Nephron progenitor cell (in vitro differentiated cells): ENCODE measurements around the gene NME7.
"Not testable (repeated sequence)": the region's sequence is repeated elsewhere in the genome, so short reads cannot be mapped to it uniquely, and the experiment has no call there.

ENCODE experiments used
- DNase-seq: peaks from one replicate; pipeline ENCODE4 v3.0.0; 2021
- H3K27ac Mint-ChIP-seq: 2 replicates; pipeline ENCODE4 v1.8.0; 2021; ENCODE audit warnings: mild to moderate bottlenecking, moderate library complexity, mixed read lengths
- H3K27me3 Mint-ChIP-seq: 2 replicates; pipeline ENCODE4 v1.8.0; 2021; ENCODE audit warnings: mild to moderate bottlenecking, low read depth, mixed read lengths; ENCODE audit not compliant: poor library complexity
- H3K36me3 Mint-ChIP-seq: 2 replicates; pipeline ENCODE4 v1.8.0; 2021; ENCODE audit warnings: low read depth, mixed read lengths
- H3K4me1 Mint-ChIP-seq: 2 replicates; pipeline ENCODE4 v1.8.0; 2021; ENCODE audit warnings: mixed read lengths
- H3K4me3 Mint-ChIP-seq: 2 replicates; pipeline ENCODE4 v1.8.0; 2021; ENCODE audit warnings: mild to moderate bottlenecking, moderate library complexity, mixed read lengths
- H3K9me3 Mint-ChIP-seq: 2 replicates; pipeline ENCODE4 v1.8.0; 2021; ENCODE audit warnings: mild to moderate bottlenecking, moderate library complexity, mixed read lengths
- TF ChIP-seq, protein P1 (sequence below): fragments of 200-600 bp; sonication (generic); IDR thresholded peaks from 2 replicates; pipeline ENCODE4 v1.5.0; 2021; ENCODE audit warnings: antibody characterized with exemption

The NME7 gene

GRCh38 chr1:169193191-169193850 lies 174.3 kb downstream of the NME7 start:
- H3K27ac Mint-ChIP-seq = no peak overlapping the region
- DNase-seq = no peak

GRCh38 chr1:169186106-169186505 lies 181.5 kb downstream of the NME7 start:
- Mint-ChIP-seq H3K27me3 (no peaks in the 10 kb centered on the region), H3K9me3 (no peaks in the 10 kb centered on the region), H3K4me3 (no peak overlapping the region), H3K4me1 (peaks cover 14% of the 10 kb centered on the region), H3K36me3 (peaks cover 24% of the 10 kb centered on the region), H3K27ac (no peak overlapping the region)
- no peak for DNase-seq
- TF ChIP-seq, protein P1, sequence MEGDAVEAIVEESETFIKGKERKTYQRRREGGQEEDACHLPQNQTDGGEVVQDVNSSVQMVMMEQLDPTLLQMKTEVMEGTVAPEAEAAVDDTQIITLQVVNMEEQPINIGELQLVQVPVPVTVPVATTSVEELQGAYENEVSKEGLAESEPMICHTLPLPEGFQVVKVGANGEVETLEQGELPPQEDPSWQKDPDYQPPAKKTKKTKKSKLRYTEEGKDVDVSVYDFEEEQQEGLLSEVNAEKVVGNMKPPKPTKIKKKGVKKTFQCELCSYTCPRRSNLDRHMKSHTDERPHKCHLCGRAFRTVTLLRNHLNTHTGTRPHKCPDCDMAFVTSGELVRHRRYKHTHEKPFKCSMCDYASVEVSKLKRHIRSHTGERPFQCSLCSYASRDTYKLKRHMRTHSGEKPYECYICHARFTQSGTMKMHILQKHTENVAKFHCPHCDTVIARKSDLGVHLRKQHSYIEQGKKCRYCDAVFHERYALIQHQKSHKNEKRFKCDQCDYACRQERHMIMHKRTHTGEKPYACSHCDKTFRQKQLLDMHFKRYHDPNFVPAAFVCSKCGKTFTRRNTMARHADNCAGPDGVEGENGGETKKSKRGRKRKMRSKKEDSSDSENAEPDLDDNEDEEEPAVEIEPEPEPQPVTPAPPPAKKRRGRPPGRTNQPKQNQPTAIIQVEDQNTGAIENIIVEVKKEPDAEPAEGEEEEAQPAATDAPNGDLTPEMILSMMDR = no peak

More at GRCh38 chr1:169193191-169193850, 174.3 kb downstream of the NME7 start:
- H3K27me3 Mint-ChIP-seq = no peaks in the 10 kb centered on the region
- TF ChIP-seq, protein P1 = no peak
- no peak overlapping the region for H3K4me3 Mint-ChIP-seq
- H3K4me1 Mint-ChIP-seq = peaks cover 4% of the 10 kb centered on the region
- H3K36me3 Mint-ChIP-seq = peaks cover 18% of the 10 kb centered on the region
- peaks cover 12% of the 10 kb centered on the region for H3K9me3 Mint-ChIP-seq

- DNase-seq = no peak
Measured at GRCh38 chr1:169184812-169185211, 182.8 kb downstream of the NME7 start.

GRCh38 chr1:169180174-169180573 lies 187.4 kb downstream of the NME7 start:
- H3K9me3 Mint-ChIP-seq = no peaks in the 10 kb centered on the region
- TF ChIP-seq, protein P1 = no peak
- DNase-seq = no peak
- H3K4me3 Mint-ChIP-seq = no peak overlapping the region
- no peak overlapping the region for H3K27ac Mint-ChIP-seq
- no peaks in the 10 kb centered on the region for H3K36me3 Mint-ChIP-seq
- H3K27me3 Mint-ChIP-seq = peaks cover 2% of the 10 kb centered on the region
- no peaks in the 10 kb centered on the region for H3K4me1 Mint-ChIP-seq

More at GRCh38 chr1:169184812-169185211, 182.8 kb downstream of the NME7 start:
- TF ChIP-seq, protein P1 = no peak
- Mint-ChIP-seq H3K4me1 (peaks cover 14% of the 10 kb centered on the region), H3K9me3 (no peaks in the 10 kb centered on the region), H3K27ac (no peak overlapping the region), H3K27me3 (no peaks in the 10 kb centered on the region), H3K4me3 (no peak overlapping the region), H3K36me3 (peaks cover 19% of the 10 kb centered on the region)

DNA sequence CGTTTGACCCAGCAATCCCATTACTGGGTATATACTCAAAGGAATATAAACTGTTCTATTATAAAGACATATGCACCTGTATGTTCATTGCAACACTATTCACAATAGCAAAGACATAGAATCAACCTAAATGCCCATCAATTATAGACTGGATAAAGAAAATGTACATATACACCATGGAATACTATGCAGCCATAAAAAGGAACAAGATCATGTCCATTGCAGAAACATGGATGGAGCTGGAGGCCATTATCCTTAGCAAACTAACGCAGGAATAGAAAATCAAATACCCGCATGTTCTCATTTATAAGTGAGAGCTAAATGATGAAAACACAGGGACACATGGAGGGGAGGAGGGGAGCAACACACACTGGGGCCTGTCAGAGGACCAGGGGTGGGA lies 188.2 kb downstream of the NME7 start:
- H3K36me3 Mint-ChIP-seq, H3K27ac Mint-ChIP-seq, H3K27me3 Mint-ChIP-seq, H3K9me3 Mint-ChIP-seq, H3K4me1 Mint-ChIP-seq, H3K4me3 Mint-ChIP-seq, DNase-seq: not testable (repeated sequence)

DNA sequence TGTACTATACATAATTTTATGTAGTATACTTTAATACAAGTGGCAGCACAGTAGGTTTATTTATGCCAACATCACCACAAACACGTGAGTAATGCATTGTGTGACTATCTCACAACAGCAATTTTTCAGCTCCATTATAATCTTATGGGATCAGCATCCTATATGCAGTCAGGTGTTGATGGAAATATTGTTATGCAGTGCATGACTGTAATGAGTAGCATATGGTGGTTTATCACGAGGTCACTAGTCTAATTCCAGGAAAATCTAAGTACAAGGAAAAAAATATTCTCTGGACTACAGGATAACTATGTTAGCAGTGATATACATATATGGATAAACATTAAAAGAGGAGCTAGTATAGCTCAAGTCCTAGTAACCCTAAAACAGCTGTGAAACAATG lies 192.1 kb downstream of the NME7 start:
- no peak overlapping the region for H3K27ac Mint-ChIP-seq
- TF ChIP-seq, protein P1 = no peak
- no peaks in the 10 kb centered on the region for H3K36me3 Mint-ChIP-seq
- no peak for DNase-seq
- no peaks in the 10 kb centered on the region for H3K9me3 Mint-ChIP-seq
- peaks cover 2% of the 10 kb centered on the region for H3K27me3 Mint-ChIP-seq
- peaks cover 12% of the 10 kb centered on the region for H3K4me1 Mint-ChIP-seq
- H3K4me3 Mint-ChIP-seq = no peak overlapping the region
